ENCODE results near the gene ETV6. TPM values are rescaled to one million over a fixed set of nuclear protein-coding genes. Genes with fewer than 3 reads are reported as not detected.

Gene ETV6
- total and polyA plus RNA-seq, 12 donors = 2.7 to 33.5 (median 15.2) TPM

- intact Hi-C loops (cut with DNase I) = loop anchor here in 1 of 10 donors (10.0 kb wide), 1 partner anchor 63 kb away; no protein-coding TSS in a partner anchor
- peaks cover 0 to 18% (median 0%) of the 10 kb centered on the region in 9 donors for H3K36me3 ChIP-seq
- peaks cover 0 to 49% (median 20%) of the 10 kb centered on the region in 9 donors for H3K4me1 ChIP-seq
- WGBS, 2 donors = 66 to 73% methylated on average over 15 of the region's 15 CpGs
- TF ChIP-seq CTCF (IDR thresholded peaks at IDR 0.05) = no peak
- no peaks in the 10 kb centered on the region for H3K27me3 ChIP-seq
- H3K9me3 ChIP-seq = no peaks in the 10 kb centered on the region
- H3K27ac ChIP-seq = peak overlapping the region in 4 of 10 donors; percentile 17 to 80 (median 36)
- ATAC-seq (peak in 3 of 8 donors; percentile 18 to 34 (median 26)), DNase-seq (no peak)
- H3K4me3 ChIP-seq = no peak overlapping the region
These were observed 172.8 kb downstream of the ETV6 start for GRCh38 chr12:11822081-11822834.

GRCh38 chr12:11823043-11823442 is 173.6 kb downstream of the ETV6 start:
- H3K4me1 ChIP-seq = peaks cover 0 to 56% (median 27%) of the 10 kb centered on the region in 9 donors
- H3K27me3 ChIP-seq = no peaks in the 10 kb centered on the region
- H3K4me3 ChIP-seq = no peak overlapping the region
- TF ChIP-seq CTCF (IDR thresholded peaks at IDR 0.05) = no peak
- intact Hi-C loops (cut with DNase I) = loop anchor here in 1 of 10 donors (10.0 kb wide), 1 partner anchor 62 kb away; no protein-coding TSS in a partner anchor
- no peak for DNase-seq
- H3K36me3 ChIP-seq = peaks cover 0 to 23% (median 0%) of the 10 kb centered on the region in 9 donors
- H3K27ac ChIP-seq = peak overlapping the region in 2 of 10 donors; percentile 41 to 80
- ATAC-seq = no peak
- no peaks in the 10 kb centered on the region for H3K9me3 ChIP-seq
- 90 to 94% methylated on average over 7 of the region's 7 CpGs for WGBS, 2 donors

GRCh38 chr12:11823593-11823992 is 174.1 kb downstream of the ETV6 start:
- 98 to 99% methylated on average over 9 of the region's 9 CpGs for WGBS, 2 donors
- no peak for TF ChIP-seq CTCF (IDR thresholded peaks at IDR 0.05)
- H3K4me1 ChIP-seq = peaks cover 0 to 62% (median 29%) of the 10 kb centered on the region in 9 donors
- H3K9me3 ChIP-seq = no peaks in the 10 kb centered on the region
- DNase-seq (no peak), ATAC-seq (no peak)
- intact Hi-C loops (cut with DNase I) = loop anchor here in 1 of 10 donors (10.0 kb wide), 1 partner anchor 61 kb away; no protein-coding TSS in a partner anchor
- H3K4me3 ChIP-seq = no peak overlapping the region
- peak overlapping the region in 1 of 10 donors; percentile 80 for H3K27ac ChIP-seq
- H3K27me3 ChIP-seq = no peaks in the 10 kb centered on the region
- peaks cover 0 to 25% (median 0%) of the 10 kb centered on the region in 9 donors for H3K36me3 ChIP-seq

- Histone ChIP-seq H3K36me3 (peaks cover 0 to 29% (median 0%) of the 10 kb centered on the region in 9 donors), H3K27me3 (no peaks in the 10 kb centered on the region), H3K4me1 (peaks cover 1 to 67% (median 33%) of the 10 kb centered on the region in 9 donors), H3K9me3 (no peaks in the 10 kb centered on the region), H3K27ac (peak overlapping the region in 1 of 10 donors; percentile 80), H3K4me3 (no peak overlapping the region)
- DNase-seq (no peak), ATAC-seq (no peak)
- TF ChIP-seq CTCF (IDR thresholded peaks at IDR 0.05) = no peak
- intact Hi-C loops (cut with DNase I) = loop anchor here in 1 of 10 donors (10.0 kb wide), 1 partner anchor 61 kb away; no protein-coding TSS in a partner anchor
- WGBS, 2 donors = 93 to 95% methylated on average over 7 of the region's 7 CpGs
These were observed 174.6 kb downstream of the ETV6 start for GRCh38 chr12:11824069-11824468.
